Heart left ventricle (tissue), 13 donors: ENCODE results near the gene UST.

Experiments
- POLR2A ChIP-seq, 2 donors: fragments of 450-650 bp; IDR thresholded peaks; one replicate each; pipeline ENCODE4 v1.6.1; 2017; ENCODE audit warnings: antibody characterized with exemption in 2 of 2, mild to moderate bottlenecking in 2 of 2, moderate library complexity in 2 of 2
- TF ChIP-seq, protein P1 (sequence below), 12 donors: fragments of 200-600 bp; sonication (generic) in 4 of 12; IDR thresholded peaks; one replicate each; pipeline versions ENCODE4 v1.5.0 to v1.8.0; 2018 to 2022; ENCODE audit warnings: antibody characterized with exemption in 12 of 12, mild to moderate bottlenecking in 5 of 12
- donor health status: ischemic (EF 13 %, LVEDD 7.1; RV severe dilation, severe dysfunction).
- donor health status: DM: no; HTN: yes; CAD: no.
- donor health status: DM: no; HTN: no; CAD: no.
- donor health status: ischemic (EF 25% LVEDD 6.9; RV normal size, moderate dysfunction).
- donor health status: ischemic (EF 25% LVEDD 5.7; RV mildly dilated, moderate dysfunction).
- donor health status: ischemic (EF 35%, LVEDD 5.7; RV mildly dilated, moderate dysfunction).
- donor health status: nonischemic (EF 11% LVEDD 7.7; RV severe dilation, severe dysfunction).
- donor health status: DM: yes; HTN: yes; CAD: no.
- donor health status: PGD.
- donor health status: ischemic (EF 29% LVEDD 5.4; RV normal size, mild dysfunction).
- donor health status: nonischemic (EF 23%, LVEDD 6.1; RV moderate dilation, normal function).

DNA sequence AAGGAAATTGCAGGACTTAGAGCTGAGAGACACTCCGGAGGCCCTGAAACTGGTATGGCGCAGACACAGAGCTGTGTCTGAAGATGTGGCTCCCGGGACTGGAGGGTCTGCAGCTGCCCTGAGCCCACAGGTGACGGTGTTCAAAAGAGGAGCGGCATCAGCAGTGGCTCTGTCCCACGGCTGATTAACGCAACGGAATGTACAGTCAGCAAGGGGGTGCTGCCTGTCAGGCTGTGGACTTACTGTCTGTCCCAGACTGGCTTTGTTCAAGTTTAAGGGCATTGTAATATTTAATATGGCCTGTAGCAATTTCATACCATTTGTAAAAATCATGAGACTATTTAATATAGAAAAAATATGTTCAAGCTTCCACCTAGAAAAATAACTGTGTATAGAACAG is 342.7 kb downstream of the UST start:
- TF ChIP-seq, protein P1, sequence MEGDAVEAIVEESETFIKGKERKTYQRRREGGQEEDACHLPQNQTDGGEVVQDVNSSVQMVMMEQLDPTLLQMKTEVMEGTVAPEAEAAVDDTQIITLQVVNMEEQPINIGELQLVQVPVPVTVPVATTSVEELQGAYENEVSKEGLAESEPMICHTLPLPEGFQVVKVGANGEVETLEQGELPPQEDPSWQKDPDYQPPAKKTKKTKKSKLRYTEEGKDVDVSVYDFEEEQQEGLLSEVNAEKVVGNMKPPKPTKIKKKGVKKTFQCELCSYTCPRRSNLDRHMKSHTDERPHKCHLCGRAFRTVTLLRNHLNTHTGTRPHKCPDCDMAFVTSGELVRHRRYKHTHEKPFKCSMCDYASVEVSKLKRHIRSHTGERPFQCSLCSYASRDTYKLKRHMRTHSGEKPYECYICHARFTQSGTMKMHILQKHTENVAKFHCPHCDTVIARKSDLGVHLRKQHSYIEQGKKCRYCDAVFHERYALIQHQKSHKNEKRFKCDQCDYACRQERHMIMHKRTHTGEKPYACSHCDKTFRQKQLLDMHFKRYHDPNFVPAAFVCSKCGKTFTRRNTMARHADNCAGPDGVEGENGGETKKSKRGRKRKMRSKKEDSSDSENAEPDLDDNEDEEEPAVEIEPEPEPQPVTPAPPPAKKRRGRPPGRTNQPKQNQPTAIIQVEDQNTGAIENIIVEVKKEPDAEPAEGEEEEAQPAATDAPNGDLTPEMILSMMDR (IDR thresholded peaks at IDR 0.05), result no peak
- TF ChIP-seq POLR2A (IDR thresholded peaks at IDR 0.05), result no peak
